Measurements from ENCODE around the gene GPX5. TPM values are rescaled to one million over a fixed set of nuclear protein-coding genes. Genes with fewer than 3 reads are reported as not detected.

Gene GPX5
- total and polyA plus RNA-seq, 2 experiments from 2014 or later: not detected

DNA sequence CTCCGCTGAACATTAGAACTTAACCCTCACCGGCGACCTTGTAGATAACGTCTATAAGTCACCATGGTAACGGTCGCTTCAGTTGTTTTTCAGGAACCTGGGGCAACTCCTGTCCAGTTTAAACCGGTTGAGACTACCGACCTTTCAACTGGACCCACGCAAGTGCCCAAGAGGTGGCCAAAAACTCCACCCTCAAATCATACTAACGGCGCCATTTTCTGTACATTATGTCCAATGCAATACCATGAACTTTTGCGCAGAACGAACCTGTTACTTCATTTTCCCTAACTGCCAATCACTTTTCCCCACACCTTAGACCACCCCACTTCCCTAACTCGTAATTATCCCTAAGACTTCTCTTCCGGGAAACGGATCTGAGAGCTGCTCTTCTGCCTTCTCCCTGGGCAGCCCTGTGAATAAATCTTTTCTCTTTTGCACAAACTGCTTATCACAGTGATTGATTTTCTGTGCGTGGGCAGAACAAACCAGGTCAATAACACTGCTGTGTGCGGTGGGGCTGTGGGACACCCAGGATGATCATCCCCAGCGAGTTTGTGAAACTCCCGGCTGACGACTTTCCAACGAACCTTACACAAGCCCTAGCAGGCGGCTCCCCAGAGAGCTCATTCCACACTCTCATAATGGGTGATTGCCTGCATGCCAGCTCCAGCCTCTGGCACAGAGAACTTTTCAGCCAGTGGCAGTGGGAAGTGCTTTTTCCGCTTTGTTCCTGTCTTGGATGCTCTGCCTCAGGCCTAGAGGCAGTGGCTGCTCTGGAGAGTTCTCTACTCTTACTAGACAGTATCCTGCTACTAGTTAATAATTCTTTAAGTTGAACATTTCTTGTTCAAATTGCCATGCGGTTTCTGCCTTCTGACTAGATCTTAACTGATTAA, 28.6 kb downstream of the GPX5 start (continued):
- TF ChIP-seq, protein P1, sequence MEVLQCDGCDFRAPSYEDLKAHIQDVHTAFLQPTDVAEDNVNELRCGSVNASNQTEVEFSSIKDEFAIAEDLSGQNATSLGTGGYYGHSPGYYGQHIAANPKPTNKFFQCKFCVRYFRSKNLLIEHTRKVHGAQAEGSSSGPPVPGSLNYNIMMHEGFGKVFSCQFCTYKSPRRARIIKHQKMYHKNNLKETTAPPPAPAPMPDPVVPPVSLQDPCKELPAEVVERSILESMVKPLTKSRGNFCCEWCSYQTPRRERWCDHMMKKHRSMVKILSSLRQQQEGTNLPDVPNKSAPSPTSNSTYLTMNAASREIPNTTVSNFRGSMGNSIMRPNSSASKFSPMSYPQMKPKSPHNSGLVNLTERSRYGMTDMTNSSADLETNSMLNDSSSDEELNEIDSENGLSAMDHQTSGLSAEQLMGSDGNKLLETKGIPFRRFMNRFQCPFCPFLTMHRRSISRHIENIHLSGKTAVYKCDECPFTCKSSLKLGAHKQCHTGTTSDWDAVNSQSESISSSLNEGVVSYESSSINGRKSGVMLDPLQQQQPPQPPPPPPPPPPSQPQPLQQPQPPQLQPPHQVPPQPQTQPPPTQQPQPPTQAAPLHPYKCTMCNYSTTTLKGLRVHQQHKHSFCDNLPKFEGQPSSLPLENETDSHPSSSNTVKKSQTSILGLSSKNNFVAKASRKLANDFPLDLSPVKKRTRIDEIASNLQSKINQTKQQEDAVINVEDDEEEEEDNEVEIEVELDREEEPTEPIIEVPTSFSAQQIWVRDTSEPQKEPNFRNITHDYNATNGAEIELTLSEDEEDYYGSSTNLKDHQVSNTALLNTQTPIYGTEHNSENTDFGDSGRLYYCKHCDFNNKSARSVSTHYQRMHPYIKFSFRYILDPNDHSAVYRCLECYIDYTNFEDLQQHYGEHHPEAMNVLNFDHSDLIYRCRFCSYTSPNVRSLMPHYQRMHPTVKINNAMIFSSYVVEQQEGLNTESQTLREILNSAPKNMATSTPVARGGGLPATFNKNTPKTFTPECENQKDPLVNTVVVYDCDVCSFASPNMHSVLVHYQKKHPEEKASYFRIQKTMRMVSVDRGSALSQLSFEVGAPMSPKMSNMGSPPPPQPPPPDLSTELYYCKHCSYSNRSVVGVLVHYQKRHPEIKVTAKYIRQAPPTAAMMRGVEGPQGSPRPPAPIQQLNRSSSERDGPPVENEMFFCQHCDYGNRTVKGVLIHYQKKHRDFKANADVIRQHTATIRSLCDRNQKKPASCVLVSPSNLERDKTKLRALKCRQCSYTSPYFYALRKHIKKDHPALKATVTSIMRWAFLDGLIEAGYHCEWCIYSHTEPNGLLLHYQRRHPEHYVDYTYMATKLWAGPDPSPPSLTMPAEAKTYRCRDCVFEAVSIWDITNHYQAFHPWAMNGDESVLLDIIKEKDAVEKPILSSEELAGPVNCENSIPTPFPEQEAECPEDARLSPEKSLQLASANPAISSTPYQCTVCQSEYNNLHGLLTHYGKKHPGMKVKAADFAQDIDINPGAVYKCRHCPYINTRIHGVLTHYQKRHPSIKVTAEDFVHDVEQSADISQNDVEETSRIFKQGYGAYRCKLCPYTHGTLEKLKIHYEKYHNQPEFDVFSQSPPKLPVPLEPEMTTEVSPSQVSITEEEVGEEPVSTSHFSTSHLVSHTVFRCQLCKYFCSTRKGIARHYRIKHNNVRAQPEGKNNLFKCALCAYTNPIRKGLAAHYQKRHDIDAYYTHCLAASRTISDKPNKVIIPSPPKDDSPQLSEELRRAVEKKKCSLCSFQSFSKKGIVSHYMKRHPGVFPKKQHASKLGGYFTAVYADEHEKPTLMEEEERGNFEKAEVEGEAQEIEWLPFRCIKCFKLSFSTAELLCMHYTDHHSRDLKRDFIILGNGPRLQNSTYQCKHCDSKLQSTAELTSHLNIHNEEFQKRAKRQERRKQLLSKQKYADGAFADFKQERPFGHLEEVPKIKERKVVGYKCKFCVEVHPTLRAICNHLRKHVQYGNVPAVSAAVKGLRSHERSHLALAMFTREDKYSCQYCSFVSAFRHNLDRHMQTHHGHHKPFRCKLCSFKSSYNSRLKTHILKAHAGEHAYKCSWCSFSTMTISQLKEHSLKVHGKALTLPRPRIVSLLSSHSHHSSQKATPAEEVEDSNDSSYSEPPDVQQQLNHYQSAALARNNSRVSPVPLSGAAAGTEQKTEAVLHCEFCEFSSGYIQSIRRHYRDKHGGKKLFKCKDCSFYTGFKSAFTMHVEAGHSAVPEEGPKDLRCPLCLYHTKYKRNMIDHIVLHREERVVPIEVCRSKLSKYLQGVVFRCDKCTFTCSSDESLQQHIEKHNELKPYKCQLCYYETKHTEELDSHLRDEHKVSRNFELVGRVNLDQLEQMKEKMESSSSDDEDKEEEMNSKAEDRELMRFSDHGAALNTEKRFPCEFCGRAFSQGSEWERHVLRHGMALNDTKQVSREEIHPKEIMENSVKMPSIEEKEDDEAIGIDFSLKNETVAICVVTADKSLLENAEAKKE (CRISPR knock-in tag; IDR thresholded peaks at IDR 0.05): no peak
- TF ChIP-seq, protein P2, sequence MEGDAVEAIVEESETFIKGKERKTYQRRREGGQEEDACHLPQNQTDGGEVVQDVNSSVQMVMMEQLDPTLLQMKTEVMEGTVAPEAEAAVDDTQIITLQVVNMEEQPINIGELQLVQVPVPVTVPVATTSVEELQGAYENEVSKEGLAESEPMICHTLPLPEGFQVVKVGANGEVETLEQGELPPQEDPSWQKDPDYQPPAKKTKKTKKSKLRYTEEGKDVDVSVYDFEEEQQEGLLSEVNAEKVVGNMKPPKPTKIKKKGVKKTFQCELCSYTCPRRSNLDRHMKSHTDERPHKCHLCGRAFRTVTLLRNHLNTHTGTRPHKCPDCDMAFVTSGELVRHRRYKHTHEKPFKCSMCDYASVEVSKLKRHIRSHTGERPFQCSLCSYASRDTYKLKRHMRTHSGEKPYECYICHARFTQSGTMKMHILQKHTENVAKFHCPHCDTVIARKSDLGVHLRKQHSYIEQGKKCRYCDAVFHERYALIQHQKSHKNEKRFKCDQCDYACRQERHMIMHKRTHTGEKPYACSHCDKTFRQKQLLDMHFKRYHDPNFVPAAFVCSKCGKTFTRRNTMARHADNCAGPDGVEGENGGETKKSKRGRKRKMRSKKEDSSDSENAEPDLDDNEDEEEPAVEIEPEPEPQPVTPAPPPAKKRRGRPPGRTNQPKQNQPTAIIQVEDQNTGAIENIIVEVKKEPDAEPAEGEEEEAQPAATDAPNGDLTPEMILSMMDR (conservative IDR thresholded peaks at IDR 0.05; ENCODE audit: low read depth in 2 of 2): no peak
- TF ChIP-seq, protein P3, sequence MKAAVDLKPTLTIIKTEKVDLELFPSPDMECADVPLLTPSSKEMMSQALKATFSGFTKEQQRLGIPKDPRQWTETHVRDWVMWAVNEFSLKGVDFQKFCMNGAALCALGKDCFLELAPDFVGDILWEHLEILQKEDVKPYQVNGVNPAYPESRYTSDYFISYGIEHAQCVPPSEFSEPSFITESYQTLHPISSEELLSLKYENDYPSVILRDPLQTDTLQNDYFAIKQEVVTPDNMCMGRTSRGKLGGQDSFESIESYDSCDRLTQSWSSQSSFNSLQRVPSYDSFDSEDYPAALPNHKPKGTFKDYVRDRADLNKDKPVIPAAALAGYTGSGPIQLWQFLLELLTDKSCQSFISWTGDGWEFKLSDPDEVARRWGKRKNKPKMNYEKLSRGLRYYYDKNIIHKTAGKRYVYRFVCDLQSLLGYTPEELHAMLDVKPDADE (IDR thresholded peaks at IDR 0.05): no peak
- TF ChIP-seq EZH2phosphoT487 (IDR thresholded peaks at IDR 0.05; ENCODE audit: unreplicated experiment) (no peak), ZNF114 (CRISPR knock-in tag; IDR thresholded peaks at IDR 0.05) (no peak), EZH2 (IDR thresholded peaks at IDR 0.05; ENCODE audit: low read depth, unreplicated experiment) (no peak), CREB1 (CRISPR knock-in tag; IDR thresholded peaks at IDR 0.05; ENCODE audit: low read depth) (no peak), POLR2AphosphoS5 (IDR thresholded peaks at IDR 0.05; ENCODE audit: low read depth) (no peak)

Data from GM23338 (cell line).